RPMI7951 (cell line): ENCODE measurements around the gene MPI. TPM values are rescaled to one million over a fixed set of nuclear protein-coding genes. Genes with fewer than 3 reads are reported as not detected.
"Not testable (repeated sequence)": the region's sequence is repeated elsewhere in the genome, so short reads cannot be mapped to it uniquely, and the experiment has no call there.

Experiments used
- DNase-seq: peaks from one replicate; pipeline ENCODE4 v3.0.0-alpha.2; 2012; ENCODE audit warnings: low read depth
- total RNA-seq: library from RNA; depleted of rRNA; stranded (reverse); fragments of >200 nt; shearing (Covaris generic); gene quantifications from 2 replicates; pipeline ENCODE4 v1.2.3, GENCODE V29; 2014

The MPI gene
- total RNA-seq, 1 experiment from 2014 or later = 142 TPM

GRCh38 chr15:74863239-74864056 is 26.4 kb upstream of the MPI start:
- peak; percentile 15 for DNase-seq

DNA sequence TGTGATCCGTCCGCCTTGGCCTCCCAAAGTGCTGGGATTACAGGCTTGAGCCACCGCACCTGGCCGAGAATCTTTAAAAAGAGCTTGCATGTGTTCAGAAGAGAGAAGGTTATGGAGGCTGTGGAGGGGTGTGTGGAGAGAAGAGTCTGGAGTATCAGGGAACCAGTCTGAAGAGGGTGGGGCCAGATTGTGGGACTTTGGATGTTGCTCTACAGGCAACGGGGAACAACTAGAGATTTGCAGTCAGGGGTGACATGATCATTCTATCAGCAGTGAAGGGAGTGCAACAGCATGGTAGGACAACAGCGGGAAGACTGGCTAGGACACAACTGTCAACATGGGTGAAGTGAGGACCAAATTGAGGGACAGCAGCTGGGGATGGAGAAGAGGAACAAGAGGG is 25.5 kb upstream of the MPI start:
- DNase-seq = no peak

GRCh38 chr15:74865316-74865715 is 24.5 kb upstream of the MPI start:
- no peak for DNase-seq

- peak; percentile 45 for DNase-seq
Measured at GRCh38 chr15:74866090-74866489, 23.8 kb upstream of the MPI start.

DNA sequence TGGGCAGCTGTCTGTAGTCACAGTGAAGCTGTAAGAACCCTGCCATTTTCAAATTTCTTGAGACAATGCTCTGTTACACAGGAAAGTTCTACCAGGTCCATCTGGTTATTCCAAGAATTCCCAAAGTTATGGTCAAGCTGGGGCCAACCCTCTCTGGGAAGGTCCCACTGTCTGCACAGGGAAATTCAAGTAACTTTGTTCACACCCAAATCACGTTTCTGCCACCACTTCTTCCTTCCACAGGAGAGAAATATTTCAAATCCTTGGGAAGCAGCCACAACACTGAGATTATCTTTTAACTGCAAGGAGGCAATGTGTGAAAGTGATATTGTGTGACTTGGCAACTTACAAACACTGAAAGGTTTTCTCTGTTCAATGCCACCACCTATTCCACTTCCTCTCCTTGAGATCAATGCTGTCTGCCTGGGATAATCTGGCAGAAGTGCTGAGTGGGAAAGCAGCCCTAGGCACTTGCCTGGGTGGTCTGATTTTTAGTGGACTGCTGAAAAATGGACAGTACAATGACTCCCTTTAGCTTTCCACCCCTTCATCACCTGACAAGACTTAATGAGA is 22.3 kb upstream of the MPI start:
- no peak for DNase-seq

DNA sequence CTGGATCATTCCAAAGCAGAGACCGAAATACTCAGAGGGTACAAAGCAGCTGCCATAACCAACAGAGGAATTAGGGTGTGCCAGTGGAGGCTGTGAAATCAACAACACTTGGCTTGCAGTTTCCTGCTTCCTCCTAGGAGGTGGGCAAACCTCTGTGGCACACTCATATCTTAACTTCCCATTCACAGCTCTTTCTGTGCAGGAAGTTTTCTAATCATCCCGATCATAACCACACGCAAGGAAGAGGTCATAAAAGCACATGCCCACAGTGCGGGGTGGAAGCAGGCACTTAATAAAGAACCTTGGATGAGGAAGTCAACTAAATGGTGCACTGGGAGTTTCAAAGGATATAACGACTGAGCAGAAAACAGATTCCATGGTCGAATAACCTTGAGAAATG is 21.8 kb upstream of the MPI start:
- DNase-seq = no peak

- DNase-seq = no peak
Measured at GRCh38 chr15:74869372-74869725, 20.5 kb upstream of the MPI start.

- DNase-seq = peak; percentile 61
Measured at GRCh38 chr15:74869726-74870407, 20.0 kb upstream of the MPI start.

- no peak for DNase-seq
Measured at GRCh38 chr15:74870436-74871215, 19.2 kb upstream of the MPI start.

DNA sequence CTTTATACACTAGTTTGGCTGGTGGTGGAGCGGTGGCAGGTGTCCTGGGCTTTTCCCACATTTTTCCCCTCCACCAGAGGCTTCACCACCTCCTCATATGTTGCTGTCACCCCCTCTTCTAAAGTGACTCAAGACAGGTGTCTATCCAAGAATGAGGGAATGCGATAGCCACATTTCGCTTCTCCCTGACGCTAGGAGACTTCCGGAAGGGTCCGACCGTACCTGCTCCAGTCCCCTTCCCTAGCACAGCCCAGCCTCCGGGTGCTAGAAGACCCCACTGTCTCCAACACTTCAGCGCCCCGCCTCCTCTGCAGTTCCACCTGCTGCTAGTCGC is 17.2 kb upstream of the MPI start:
- no peak for DNase-seq

GRCh38 chr15:74873036-74873755 is 16.6 kb upstream of the MPI start, which contains the start of gene SCAMP2:
Gene SCAMP2, minus strand, starts transcription at chr15:74873365. Its CDS starts 110 bp downstream, at chr15:74873255.
- DNase-seq = peak; percentile 95

DNA sequence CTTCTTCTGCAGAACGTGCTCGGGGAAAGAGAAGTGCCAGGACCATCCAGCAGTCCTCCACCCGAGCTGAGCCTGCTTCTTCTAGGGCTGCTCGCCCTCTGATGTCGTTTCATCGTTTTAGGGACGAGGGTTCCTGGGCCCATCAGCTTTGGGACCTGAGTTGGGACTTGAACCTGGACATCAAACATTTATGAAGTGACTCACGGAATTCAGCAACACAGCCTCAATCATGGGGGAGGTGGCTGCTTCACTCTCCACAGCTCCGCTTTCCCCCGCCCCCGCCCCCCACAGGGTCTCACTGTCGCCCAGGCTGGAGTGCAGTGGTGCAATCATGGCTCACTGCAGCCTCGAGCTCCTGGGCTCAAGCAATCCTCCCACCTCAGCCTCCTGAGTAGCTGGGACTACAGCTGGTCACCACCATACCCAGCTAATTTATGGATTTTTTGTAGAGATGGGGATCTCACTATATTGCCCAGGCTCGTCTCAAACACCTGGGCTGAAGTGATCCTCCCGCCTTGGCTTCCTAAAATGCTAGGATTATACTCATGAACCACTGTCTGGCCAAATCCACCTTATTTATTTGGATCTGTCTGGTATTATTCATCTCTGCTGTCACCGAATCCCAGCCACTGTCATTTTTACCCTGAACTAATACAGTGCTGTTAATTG is 16.0 kb upstream of the MPI start:
- DNase-seq = peak; percentile 35

- no peak for DNase-seq
Measured at GRCh38 chr15:74878273-74878672, 11.6 kb upstream of the MPI start.

DNA sequence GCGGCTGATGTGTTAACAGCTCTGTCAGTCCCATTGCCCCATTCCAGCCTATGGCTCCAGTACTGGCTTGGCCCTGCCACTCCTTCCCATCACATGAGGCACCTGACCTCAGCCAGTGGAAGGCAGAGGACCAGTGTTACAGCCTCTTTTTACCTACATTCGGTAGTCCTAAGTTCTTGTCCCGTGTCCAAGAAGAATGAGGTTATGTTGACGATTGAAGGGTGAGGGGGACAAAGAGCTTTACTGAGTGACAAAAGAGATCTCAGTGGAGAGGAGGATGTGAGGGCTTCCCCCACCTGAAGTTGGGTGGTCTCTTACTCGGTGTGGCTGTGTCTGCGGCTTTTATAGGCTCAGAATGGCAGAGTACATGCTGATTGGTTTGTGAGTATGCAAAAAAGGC is 7.3 kb upstream of the MPI start:
- no peak for DNase-seq

DNA sequence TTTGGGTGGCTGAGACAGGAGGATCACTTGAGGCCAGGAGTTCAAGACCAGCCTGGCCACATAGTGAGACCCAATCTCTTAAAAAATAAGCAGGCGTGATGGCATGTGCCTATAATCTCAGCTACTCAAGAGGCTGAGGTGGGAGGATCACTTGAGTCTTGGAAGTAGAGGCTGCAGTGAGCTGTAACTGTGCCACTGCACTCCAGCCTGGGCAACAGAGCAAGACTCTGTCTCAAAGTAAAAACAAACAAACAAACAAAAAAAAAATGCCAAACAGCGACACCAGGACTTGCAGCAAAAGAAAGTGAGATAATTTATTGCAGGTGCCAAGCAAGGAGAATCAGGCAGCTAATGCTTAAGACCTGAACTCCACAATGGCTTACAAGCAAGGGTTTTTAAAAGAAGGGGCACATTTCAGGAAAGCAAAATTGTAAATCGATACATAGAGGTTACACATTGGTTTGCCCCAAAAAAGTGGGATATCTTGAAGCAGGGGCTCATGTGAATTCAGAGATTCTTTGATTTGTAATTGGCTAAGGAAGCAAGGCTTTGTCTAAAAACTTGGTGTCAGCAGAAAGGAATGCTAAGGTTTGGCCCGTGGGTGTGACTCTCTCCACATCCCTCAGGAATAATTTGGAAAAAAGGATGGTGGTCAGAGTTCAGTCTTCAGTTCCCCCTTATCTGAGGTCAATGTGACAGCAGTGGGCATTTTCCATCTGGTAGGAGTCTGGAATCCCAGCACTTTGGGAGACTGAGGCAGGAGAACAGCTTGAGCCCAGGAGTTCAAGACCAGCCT is 5.2 kb upstream of the MPI start:
- no peak for DNase-seq

- no peak for DNase-seq
Measured at GRCh38 chr15:74885461-74885860, 4.4 kb upstream of the MPI start.

DNA sequence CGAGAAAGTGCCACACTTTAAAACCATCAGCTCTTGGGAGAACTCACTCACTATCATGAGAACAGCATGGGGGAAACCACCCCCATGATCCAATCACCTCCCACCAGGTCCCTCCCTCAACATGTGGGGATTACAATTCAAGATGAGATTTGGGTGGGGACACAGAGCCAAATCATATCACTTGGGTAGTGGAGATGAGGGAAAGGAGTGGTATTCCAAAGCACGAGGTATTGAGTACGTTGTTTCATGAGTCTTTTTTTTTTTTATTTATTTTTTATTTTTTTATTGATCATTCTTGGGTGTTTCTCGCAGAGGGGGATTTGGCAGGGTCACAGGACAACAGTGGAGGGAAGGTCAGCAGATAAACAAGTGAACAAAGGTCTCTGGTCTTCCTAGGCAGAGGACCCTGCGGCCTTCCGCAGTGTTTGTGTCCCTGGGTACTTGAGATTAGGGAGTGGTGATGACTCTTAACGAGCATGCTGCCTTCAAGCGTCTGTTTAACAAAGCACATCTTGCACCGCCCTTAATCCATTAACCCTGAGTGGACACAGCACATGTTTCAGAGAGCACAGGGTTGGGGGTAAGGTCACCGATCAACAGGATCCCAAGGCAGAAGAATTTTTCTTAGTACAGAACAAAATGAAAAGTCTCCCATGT is 2.2 kb upstream of the MPI start:
- DNase-seq = not testable (repeated sequence)

DNA sequence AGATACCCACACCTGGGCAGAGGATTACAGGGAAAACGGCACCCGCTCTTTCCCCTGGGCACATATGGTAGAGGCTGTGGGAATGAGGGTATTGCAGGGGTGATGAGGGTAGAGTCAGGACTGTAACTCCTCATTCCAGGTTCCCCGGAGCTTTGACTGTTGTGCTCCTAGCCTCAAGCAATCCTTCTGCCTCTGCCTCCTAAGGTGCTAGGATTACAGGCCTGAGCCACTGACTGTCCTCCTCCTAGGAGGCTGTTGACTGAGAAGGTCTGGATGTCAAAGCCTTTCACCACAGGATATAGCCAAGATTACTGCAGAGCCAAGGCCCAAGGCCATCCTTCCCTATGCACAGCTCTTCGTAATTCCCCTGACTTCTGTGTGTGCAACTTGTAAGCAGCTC is 1.1 kb upstream of the MPI start:
- no peak for DNase-seq

GRCh38 chr15:74889390-74889882 is 406 bp upstream of the MPI start:
- DNase-seq = peak; percentile 53

DNA sequence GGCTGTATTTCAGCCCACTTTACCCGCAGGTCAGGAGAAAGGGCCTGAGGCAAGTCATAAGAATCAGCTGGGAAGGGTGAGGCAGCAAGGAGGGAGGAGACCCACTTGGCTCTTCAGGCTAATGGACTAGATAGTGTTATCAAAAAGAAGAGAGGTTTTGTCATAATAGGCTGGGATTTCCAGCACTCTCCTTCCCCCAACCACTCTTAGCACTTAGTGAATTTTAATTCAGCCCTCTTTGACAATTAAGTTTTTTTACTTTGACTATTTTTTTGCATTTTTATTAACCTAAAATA is 771 bp downstream of the MPI start:
- DNase-seq = no peak
